T-helper 1 cell (primary cell): ENCODE results near the gene STK11.

Source experiments
- DNase-seq, 5 donors: peaks; one replicate each; pipeline ENCODE4 v3.0.0-alpha.2; 2012 to 2020

The STK11 gene

GRCh38 chr19:1226522-1227303 lies 21.1 kb downstream of the STK11 start:
- DNase-seq, result no peak

GRCh38 chr19:1227304-1228054 lies 21.9 kb downstream of the STK11 start:
- DNase-seq, result no peak

GRCh38 chr19:1228161-1228957 lies 22.8 kb downstream of the STK11 start:
- no peak for DNase-seq

- no peak for DNase-seq
Observed at GRCh38 chr19:1229056-1229923, 23.7 kb downstream of the STK11 start.

GRCh38 chr19:1229924-1230782 lies 24.6 kb downstream of the STK11 start:
- no peak for DNase-seq

- DNase-seq, result no peak
Observed at GRCh38 chr19:1230783-1231489, 25.4 kb downstream of the STK11 start.

- DNase-seq, result no peak
Observed at GRCh38 chr19:1231729-1232637, 26.4 kb downstream of the STK11 start.

- no peak for DNase-seq
Observed at GRCh38 chr19:1232652-1233072, 27.1 kb downstream of the STK11 start.

GRCh38 chr19:1233115-1233667 lies 27.6 kb downstream of the STK11 start:
- DNase-seq, result no peak

GRCh38 chr19:1234051-1234954 lies 28.7 kb downstream of the STK11 start:
- no peak for DNase-seq

GRCh38 chr19:1234955-1235380 lies 29.4 kb downstream of the STK11 start:
- no peak for DNase-seq

GRCh38 chr19:1235625-1236538 lies 30.3 kb downstream of the STK11 start:
- no peak for DNase-seq

GRCh38 chr19:1236576-1236975 lies 31.0 kb downstream of the STK11 start:
- DNase-seq, result no peak

- no peak for DNase-seq
Observed at GRCh38 chr19:1237027-1237659, 31.6 kb downstream of the STK11 start.

- peak in 1 of 5 donors; percentile 46 for DNase-seq
Observed at GRCh38 chr19:1237754-1238368, 32.3 kb downstream of the STK11 start, which contains the start of gene CBARP. Gene CBARP, minus strand, starts transcription at chr19:1238005. Its CDS starts 1,905 bp downstream, at chr19:1236100.
